ENCODE measurements around the gene RNF187.
"Not testable (repeated sequence)": the region's sequence is repeated elsewhere in the genome, so short reads cannot be mapped to it uniquely, and the experiment has no call there.

RNF187 gene

GRCh38 chr1:228465571-228466146 is 21.5 kb upstream of the RNF187 start:
- CTCF ChIA-PET = interaction anchor here (1.3 to 1.5 kb wide), 4 partner anchors 8 to 35 kb away, joined by 3 to 9 read pairs (median 7); partner anchors contain the start of gene RNF187
- Mint-ChIP-seq H3K4me3 (peak overlapping the region; percentile 89), H3K9me3 (no peaks in the 10 kb centered on the region), H3K27ac (peak overlapping the region; percentile 94), H3K36me3 (peaks cover 17% of the 10 kb centered on the region), H3K4me1 (peaks cover 64% of the 10 kb centered on the region), H3K27me3 (peaks cover 32% of the 10 kb centered on the region)
- peak; percentile 50 for DNase-seq

GRCh38 chr1:228468188-228468587 is 19.0 kb upstream of the RNF187 start:
- DNase-seq, H3K27ac Mint-ChIP-seq, H3K36me3 Mint-ChIP-seq, H3K4me3 Mint-ChIP-seq, H3K9me3 Mint-ChIP-seq: not testable (repeated sequence)
- peaks cover 52% of the 10 kb centered on the region for H3K4me1 Mint-ChIP-seq
- peaks cover 51% of the 10 kb centered on the region for H3K27me3 Mint-ChIP-seq
- CTCF ChIA-PET = interaction anchor here (0.9 kb wide), 1 partner anchor 32 kb away, joined by 4 read pairs; no protein-coding TSS in a partner anchor

GRCh38 chr1:228469413-228470162 is 17.6 kb upstream of the RNF187 start:
- Mint-ChIP-seq H3K27ac (no peak overlapping the region), H3K4me3 (no peak overlapping the region), H3K27me3 (peaks cover 60% of the 10 kb centered on the region), H3K4me1 (peaks cover 45% of the 10 kb centered on the region), H3K9me3 (no peaks in the 10 kb centered on the region), H3K36me3 (no peaks in the 10 kb centered on the region)
- CTCF ChIA-PET = interaction anchor here (1.0 to 1.2 kb wide), 2 partner anchors 17 to 31 kb away, joined by 3 to 6 read pairs; no protein-coding TSS in a partner anchor
- no peak for DNase-seq

GRCh38 chr1:228471154-228471761 is 15.9 kb upstream of the RNF187 start:
- Mint-ChIP-seq H3K4me3 (no peak overlapping the region), H3K9me3 (no peaks in the 10 kb centered on the region), H3K36me3 (no peaks in the 10 kb centered on the region), H3K27me3 (peaks cover 73% of the 10 kb centered on the region), H3K4me1 (peaks cover 28% of the 10 kb centered on the region), H3K27ac (no peak overlapping the region)
- CTCF ChIA-PET = interaction anchor here (1.0 to 5.3 kb wide), 8 partner anchors 11 to 43 kb away, joined by 3 to 29 read pairs (median 12); a partner anchor contains a TSS
- DNase-seq = no peak

- DNase-seq = peak; percentile 47
- Mint-ChIP-seq H3K4me1 (peaks cover 22% of the 10 kb centered on the region), H3K27me3 (peaks cover 79% of the 10 kb centered on the region), H3K36me3 (no peaks in the 10 kb centered on the region), H3K4me3 (no peak overlapping the region), H3K27ac (no peak overlapping the region), H3K9me3 (no peaks in the 10 kb centered on the region)
- CTCF ChIA-PET = interaction anchor here (1.0 to 5.3 kb wide), 11 partner anchors 10 to 42 kb away, joined by 3 to 29 read pairs (median 7); partner anchors contain the start of gene RNF187
These were observed 15.3 kb upstream of the RNF187 start for GRCh38 chr1:228471762-228472398.

- DNase-seq = no peak
- H3K9me3 Mint-ChIP-seq = no peaks in the 10 kb centered on the region
- peaks cover 74% of the 10 kb centered on the region for H3K27me3 Mint-ChIP-seq
- no peaks in the 10 kb centered on the region for H3K36me3 Mint-ChIP-seq
- no peak overlapping the region for H3K27ac Mint-ChIP-seq
- CTCF ChIA-PET = interaction anchor here (1.0 to 5.3 kb wide), 11 partner anchors 8 to 42 kb away, joined by 3 to 29 read pairs (median 7); partner anchors contain the start of gene RNF187
- peaks cover 22% of the 10 kb centered on the region for H3K4me1 Mint-ChIP-seq
- no peak overlapping the region for H3K4me3 Mint-ChIP-seq
These were observed 14.5 kb upstream of the RNF187 start for GRCh38 chr1:228472655-228473054.

GRCh38 chr1:228474507-228474906 is 12.7 kb upstream of the RNF187 start:
- H3K27me3 Mint-ChIP-seq = peaks cover 57% of the 10 kb centered on the region
- H3K9me3 Mint-ChIP-seq = no peaks in the 10 kb centered on the region
- no peaks in the 10 kb centered on the region for H3K36me3 Mint-ChIP-seq
- H3K27ac Mint-ChIP-seq = no peak overlapping the region
- H3K4me3 Mint-ChIP-seq = no peak overlapping the region
- CTCF ChIA-PET = interaction anchor here (1.0 to 5.3 kb wide), 2 partner anchors 26 to 344 kb away, joined by 3 to 29 read pairs; no protein-coding TSS in a partner anchor
- no peak for DNase-seq
- peaks cover 37% of the 10 kb centered on the region for H3K4me1 Mint-ChIP-seq

- no peak for DNase-seq
- no peaks in the 10 kb centered on the region for H3K36me3 Mint-ChIP-seq
- CTCF ChIA-PET = interaction anchor here (1.3 to 5.3 kb wide), 3 partner anchors 11 to 25 kb away, joined by 5 to 29 read pairs (median 9); partner anchors contain the start of gene RNF187
- peaks cover 46% of the 10 kb centered on the region for H3K27me3 Mint-ChIP-seq
- H3K4me3 Mint-ChIP-seq = no peak overlapping the region
- no peak overlapping the region for H3K27ac Mint-ChIP-seq
- H3K4me1 Mint-ChIP-seq = peaks cover 46% of the 10 kb centered on the region
- no peaks in the 10 kb centered on the region for H3K9me3 Mint-ChIP-seq
These were observed 11.4 kb upstream of the RNF187 start for GRCh38 chr1:228475812-228476211.

- DNase-seq = no peak
- Mint-ChIP-seq H3K4me3 (no peak overlapping the region), H3K27me3 (peaks cover 45% of the 10 kb centered on the region), H3K4me1 (peaks cover 42% of the 10 kb centered on the region), H3K9me3 (no peaks in the 10 kb centered on the region), H3K27ac (no peak overlapping the region), H3K36me3 (no peaks in the 10 kb centered on the region)
- CTCF ChIA-PET = no interaction called here
These were observed 9.9 kb upstream of the RNF187 start for GRCh38 chr1:228477263-228477662.

- no peak overlapping the region for H3K27ac Mint-ChIP-seq
- no peak for DNase-seq
- H3K4me1 Mint-ChIP-seq = peaks cover 42% of the 10 kb centered on the region
- H3K36me3 Mint-ChIP-seq = no peaks in the 10 kb centered on the region
- no peaks in the 10 kb centered on the region for H3K9me3 Mint-ChIP-seq
- no peak overlapping the region for H3K4me3 Mint-ChIP-seq
- CTCF ChIA-PET = interaction anchor here (1.1 to 1.7 kb wide), 5 partner anchors 10 to 99 kb away, joined by 3 to 6 read pairs (median 5); a partner anchor contains a TSS
- peaks cover 44% of the 10 kb centered on the region for H3K27me3 Mint-ChIP-seq
These were observed 8.9 kb upstream of the RNF187 start for GRCh38 chr1:228478326-228478725.

- CTCF ChIA-PET = interaction anchor here (0.6 to 1.7 kb wide), 6 partner anchors 10 to 1117 kb away, joined by 3 to 6 read pairs (median 4); a partner anchor contains a TSS
- Mint-ChIP-seq H3K27ac (peak overlapping the region; percentile 76), H3K4me3 (peak overlapping the region; percentile 21), H3K4me1 (peaks cover 36% of the 10 kb centered on the region), H3K27me3 (peaks cover 42% of the 10 kb centered on the region), H3K36me3 (no peaks in the 10 kb centered on the region), H3K9me3 (no peaks in the 10 kb centered on the region)
- DNase-seq = no peak
These were observed 8.1 kb upstream of the RNF187 start for GRCh38 chr1:228478912-228479711.

GRCh38 chr1:228483789-228484188 is 3.4 kb upstream of the RNF187 start:
- H3K27me3 Mint-ChIP-seq = peaks cover 25% of the 10 kb centered on the region
- H3K4me1 Mint-ChIP-seq = peaks cover 39% of the 10 kb centered on the region
- no peak for DNase-seq
- H3K9me3 Mint-ChIP-seq = no peaks in the 10 kb centered on the region
- CTCF ChIA-PET = no interaction called here
- H3K36me3 Mint-ChIP-seq = peaks cover 2% of the 10 kb centered on the region
- H3K4me3 Mint-ChIP-seq = no peak overlapping the region
- H3K27ac Mint-ChIP-seq = no peak overlapping the region

Measured in activated naive CD4-positive, alpha-beta T cell treated with anti-CD3 and anti-CD28 coated beads, Interleukin-2, amount 10 ng/mL, durations not matched to agents 7 days and 5 days (primary cell).